Fibroblast of skin of abdomen (primary cell): ENCODE measurements around the gene ALK.
"Not testable (repeated sequence)": the region's sequence is repeated elsewhere in the genome, so short reads cannot be mapped to it uniquely, and the experiment has no call there.

Experiments used
- DNase-seq: peaks from one replicate; pipeline ENCODE4 v3.0.0-alpha.2; 2013

Gene ALK

GRCh38 chr2:29269095-29269764 is 652.2 kb downstream of the ALK start:
- DNase-seq, result no peak

DNA sequence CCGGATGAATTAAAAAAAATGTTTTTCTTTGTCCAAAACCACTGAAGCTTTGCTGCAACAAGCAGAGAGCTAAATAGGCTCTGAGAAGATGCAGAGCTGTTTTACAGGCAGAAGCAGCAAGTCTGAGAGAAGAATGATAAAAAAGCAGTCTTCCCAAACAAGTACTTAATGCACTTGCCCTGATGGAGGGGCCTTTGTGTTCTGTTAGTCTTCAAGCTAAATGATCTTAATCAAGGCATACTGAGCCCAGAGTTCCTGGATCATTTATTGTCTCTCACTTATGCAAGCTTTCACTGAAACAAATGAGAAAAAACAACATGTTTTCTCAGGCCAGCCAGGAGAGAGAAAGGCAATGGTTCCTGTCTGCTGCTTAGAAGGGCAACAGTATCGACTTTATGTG is 653.7 kb downstream of the ALK start:
- DNase-seq, result no peak

GRCh38 chr2:29263886-29264285 is 657.5 kb downstream of the ALK start:
- DNase-seq, result no peak

DNA sequence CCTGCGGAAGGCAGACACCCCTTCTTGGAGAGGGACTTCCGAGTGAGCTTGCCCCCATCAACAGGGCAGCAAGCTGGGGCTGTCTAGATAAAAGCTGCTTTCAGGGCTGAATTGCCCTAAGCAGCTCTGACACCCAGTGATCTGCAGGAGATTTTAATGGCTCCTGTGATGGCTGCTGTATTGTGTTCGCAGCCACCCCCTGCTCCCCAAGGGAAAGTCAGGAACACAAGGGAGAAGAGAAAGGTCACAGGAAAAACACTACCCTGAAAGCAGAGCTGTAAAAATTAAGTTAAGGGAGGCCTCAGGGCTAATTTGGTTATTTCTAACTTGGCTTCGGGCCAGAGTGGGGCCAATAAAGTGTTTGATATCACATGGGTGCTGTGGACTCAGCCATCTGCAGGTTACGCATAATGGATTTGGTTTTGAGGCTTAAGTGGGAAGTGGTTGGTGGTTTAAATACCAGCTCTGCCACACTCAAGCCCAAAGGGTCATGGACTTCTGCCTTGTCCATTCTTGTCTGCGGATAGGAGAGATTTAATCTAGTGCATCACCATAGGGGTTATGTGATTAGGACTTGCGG is 658.6 kb downstream of the ALK start:
- no peak for DNase-seq

DNA sequence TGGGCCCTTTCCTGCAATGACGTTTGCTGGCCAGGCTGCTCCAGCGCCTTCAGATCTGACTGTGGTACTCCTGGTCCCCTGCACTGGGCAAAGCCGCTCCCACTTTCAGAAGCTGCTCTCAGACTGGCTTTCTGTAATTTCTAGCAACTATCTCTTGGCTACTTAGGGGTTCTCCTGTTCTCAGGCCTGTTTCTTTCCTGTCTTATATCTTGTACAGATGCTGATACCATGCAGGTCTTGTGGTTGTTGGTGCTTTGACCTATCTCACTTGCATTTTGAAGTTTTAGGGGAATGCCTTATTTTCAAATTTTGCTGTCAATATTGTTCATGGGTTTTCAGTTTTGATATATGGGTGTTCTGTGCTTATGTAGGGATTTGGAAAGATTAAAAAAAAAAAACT is 660.4 kb downstream of the ALK start:
- DNase-seq, result no peak

- peak; percentile 21 for DNase-seq
These were observed 661.1 kb downstream of the ALK start for GRCh38 chr2:29260142-29260772.

DNA sequence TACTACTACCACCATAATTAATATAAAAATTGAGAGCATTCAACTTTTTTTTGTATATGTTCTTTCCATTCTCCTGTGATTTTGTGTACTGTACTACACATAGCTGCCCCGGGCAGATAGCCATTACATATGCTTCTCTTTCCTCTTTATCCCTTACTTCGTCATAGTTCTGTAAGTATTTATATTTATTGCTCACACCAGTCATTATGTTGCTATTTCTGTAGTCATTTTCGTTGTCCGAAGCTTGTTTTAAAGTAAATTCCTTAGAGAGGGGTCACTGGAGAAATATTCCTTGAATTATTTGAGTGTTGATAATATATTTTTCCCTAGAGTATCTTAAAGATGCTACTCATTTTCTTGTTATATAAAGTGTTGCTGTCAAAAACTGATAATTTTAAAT is 662.2 kb downstream of the ALK start:
- DNase-seq, result peak; percentile 41

DNA sequence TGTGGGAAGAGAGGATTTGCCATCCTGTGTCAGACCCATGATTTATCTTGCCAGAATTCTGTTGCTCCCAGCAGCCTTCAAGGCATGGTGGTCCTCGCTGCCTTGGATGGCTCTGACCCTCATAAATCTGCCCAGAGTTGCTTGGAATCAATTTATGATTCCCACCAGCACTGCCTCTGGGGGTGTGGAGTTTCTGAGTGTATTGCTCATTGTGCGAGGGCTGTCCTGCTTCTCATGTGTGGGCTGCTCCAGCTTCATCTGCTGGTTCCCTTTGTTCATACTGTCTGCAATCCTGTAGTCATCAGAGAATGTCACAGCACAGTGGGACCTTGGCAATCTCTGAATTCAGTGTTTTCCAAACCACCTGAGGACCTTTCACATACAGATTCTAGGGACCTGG is 666.4 kb downstream of the ALK start:
- DNase-seq, result no peak

GRCh38 chr2:29253495-29254275 is 667.7 kb downstream of the ALK start:
- DNase-seq, result not testable (repeated sequence)

- DNase-seq, result no peak
These were observed 668.4 kb downstream of the ALK start for GRCh38 chr2:29253026-29253425.

DNA sequence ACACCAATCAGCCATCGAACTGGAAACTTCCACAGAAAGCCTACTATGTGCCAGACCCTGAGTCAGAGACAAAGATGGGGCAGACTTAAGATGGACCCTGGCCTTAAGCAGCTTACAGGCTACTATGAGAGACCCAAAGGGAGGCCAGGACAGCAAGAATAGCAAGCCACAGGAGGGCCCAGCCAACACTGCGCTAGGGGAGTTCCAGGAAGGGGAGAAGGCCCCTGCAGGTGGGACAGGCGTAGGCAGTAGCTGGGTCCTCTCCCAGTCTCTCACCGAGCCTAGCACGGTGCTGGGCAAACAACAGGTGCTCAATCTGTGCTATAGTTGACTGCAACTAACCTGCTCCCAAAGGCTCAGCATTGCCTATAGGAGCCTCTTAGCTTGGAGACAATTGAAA is 670.0 kb downstream of the ALK start:
- DNase-seq, result no peak

DNA sequence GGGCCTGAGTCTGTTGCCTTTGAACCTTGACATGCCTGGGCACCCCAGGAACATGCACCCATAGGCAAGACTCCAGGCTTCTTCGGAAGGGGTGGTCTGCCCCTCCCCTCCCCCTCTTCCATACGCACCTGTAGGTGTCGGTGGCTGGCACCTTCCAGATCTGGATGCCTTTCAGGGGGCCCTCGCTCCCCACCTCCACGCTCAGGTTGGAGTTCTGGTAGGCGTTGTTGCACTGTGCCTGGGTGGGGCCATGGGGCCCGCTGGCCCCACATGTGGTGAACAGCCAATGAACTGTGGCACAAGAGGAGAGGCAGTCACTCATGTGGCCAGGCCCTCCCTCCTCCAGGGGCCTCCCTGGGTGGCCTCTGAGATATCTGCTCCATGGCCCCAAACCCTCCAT is 670.4 kb downstream of the ALK start:
- DNase-seq, result no peak

GRCh38 chr2:29249666-29250253 is 671.6 kb downstream of the ALK start:
- DNase-seq, result no peak

- DNase-seq, result no peak
These were observed 674.0 kb downstream of the ALK start for GRCh38 chr2:29247336-29247914.

GRCh38 chr2:29246383-29247300 is 674.7 kb downstream of the ALK start:
- no peak for DNase-seq

GRCh38 chr2:29245742-29246382 is 675.5 kb downstream of the ALK start:
- no peak for DNase-seq

GRCh38 chr2:29245035-29245741 is 676.2 kb downstream of the ALK start:
- not testable (repeated sequence) for DNase-seq

DNA sequence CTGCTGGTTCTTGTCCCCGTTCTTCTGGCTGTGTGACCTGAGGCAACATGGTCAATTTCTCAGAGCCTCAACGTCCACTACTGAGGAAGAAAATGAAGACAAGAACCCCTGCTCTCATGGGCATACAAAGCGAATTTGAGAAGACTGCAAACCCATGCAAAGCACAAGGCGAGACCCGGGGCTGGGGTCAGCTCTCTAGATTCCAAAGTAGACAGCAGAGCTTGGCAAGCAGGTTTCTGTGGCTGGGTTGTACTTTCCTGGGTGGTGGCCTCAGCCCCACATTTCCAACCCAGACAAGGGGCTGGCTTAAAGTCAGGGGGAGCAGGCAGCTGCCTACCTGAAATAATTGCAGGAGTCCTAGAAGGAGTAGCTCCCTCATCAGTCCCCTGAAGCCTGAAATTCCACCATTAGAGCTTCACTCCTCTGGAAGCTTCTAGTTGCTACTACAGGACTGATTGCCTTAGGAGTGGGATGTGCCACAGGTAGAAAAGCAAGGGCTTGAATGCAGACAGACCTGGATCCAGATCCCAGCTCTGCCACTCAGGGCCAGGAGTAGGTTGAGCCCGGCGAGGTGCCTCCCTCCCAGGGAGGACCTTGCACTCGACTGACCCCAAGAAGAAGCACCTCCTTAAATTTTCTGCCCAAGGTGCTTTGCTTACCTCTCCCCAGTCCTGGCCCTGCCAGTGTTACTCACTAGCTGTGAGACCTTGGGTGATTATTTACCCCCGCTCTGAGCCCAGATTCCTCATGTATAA is 678.6 kb downstream of the ALK start:
- no peak for DNase-seq

GRCh38 chr2:29241955-29242565 is 679.3 kb downstream of the ALK start:
- DNase-seq, result no peak
